HG03280 (cell line): ENCODE data around the gene NFKBIE.

Experiments used
- ATAC-seq: cut with Tn5 transposase; IDR thresholded peaks from one replicate; pipeline ENCODE4 v1.9.1; 2021; ENCODE audit warnings: mild to moderate bottlenecking, moderate library complexity; ENCODE audit not compliant: unreplicated experiment

The NFKBIE gene

GRCh38 chr6:44272999-44273566, 7.7 kb upstream of the NFKBIE start:
- no peak for ATAC-seq

- ATAC-seq: no peak
Measured at GRCh38 chr6:44272529-44272928, 7.2 kb upstream of the NFKBIE start.

- ATAC-seq: no peak
Measured at GRCh38 chr6:44271914-44272313, 6.6 kb upstream of the NFKBIE start.

- no peak for ATAC-seq
Measured at GRCh38 chr6:44271406-44271723, 6.0 kb upstream of the NFKBIE start.

- no peak for ATAC-seq
Measured at GRCh38 chr6:44270526-44271405, 5.4 kb upstream of the NFKBIE start.

GRCh38 chr6:44269921-44270525, 4.7 kb upstream of the NFKBIE start, which contains the start of gene TMEM151B:
TSS of gene TMEM151B (plus strand) at chr6:44270450. CDS start at chr6:44270743, 293 bp downstream.
- no peak for ATAC-seq

- no peak for ATAC-seq
Measured at GRCh38 chr6:44269178-44269920, 4.0 kb upstream of the NFKBIE start.

GRCh38 chr6:44268095-44268628, 2.8 kb upstream of the NFKBIE start:
- no peak for ATAC-seq

- no peak for ATAC-seq
Measured at GRCh38 chr6:44267252-44267651, 1.9 kb upstream of the NFKBIE start.

GRCh38 chr6:44266347-44266746, 996 bp upstream of the NFKBIE start:
- peak; percentile 35 for ATAC-seq

- ATAC-seq: no peak
Measured at GRCh38 chr6:44265722-44266233, 427 bp upstream of the NFKBIE start.

GRCh38 chr6:44264154-44265006, 971 bp downstream of the NFKBIE start:
- ATAC-seq: peak; percentile 30

GRCh38 chr6:44263354-44264100, 1.8 kb downstream of the NFKBIE start:
- no peak for ATAC-seq

- ATAC-seq: no peak
Measured at GRCh38 chr6:44262467-44263353, 2.6 kb downstream of the NFKBIE start.

GRCh38 chr6:44261581-44261980, 3.8 kb downstream of the NFKBIE start:
- ATAC-seq: no peak

GRCh38 chr6:44260451-44261297, 4.7 kb downstream of the NFKBIE start:
- no peak for ATAC-seq

- ATAC-seq: no peak
Measured at GRCh38 chr6:44260011-44260410, 5.3 kb downstream of the NFKBIE start.
